RWPE1 (cell line): ENCODE measurements around the gene CRCP.
"Not testable (repeated sequence)": the region's sequence is repeated elsewhere in the genome, so short reads cannot be mapped to it uniquely, and the experiment has no call there.

Experiments used
- CTCF ChIA-PET: fragments of 350-600 bp; sonication (Branson Sonifier 250); formaldehyde crosslinking; extraction: SDS; loops from one replicate; lab custom pipeline; 2021; lab: Yijun Ruan, JAX
- POLR2A ChIA-PET: fragments of 400-600 bp; formaldehyde crosslinking; extraction: SDS; loops from one replicate; lab custom pipeline; 2020; ENCODE audit warnings: antibody characterized with exemption; ENCODE audit not compliant: low non-redundant PET; lab: Yijun Ruan, JAX
- DNase-seq: peaks from one replicate; pipeline ENCODE4 v3.0.0; 2012; ENCODE audit warnings: low spot score
- H3K27ac ChIP-seq: fragments of 450-650 bp; 2 replicates; pipeline ENCODE4 v1.5.1; 2017
- TF ChIP-seq, protein P1 (sequence below): fragments of 450-650 bp; conservative IDR thresholded peaks from 2 replicates; pipeline ENCODE4 v1.5.1; 2017; ENCODE audit warnings: low read depth, mild to moderate bottlenecking

CRCP gene

DNA sequence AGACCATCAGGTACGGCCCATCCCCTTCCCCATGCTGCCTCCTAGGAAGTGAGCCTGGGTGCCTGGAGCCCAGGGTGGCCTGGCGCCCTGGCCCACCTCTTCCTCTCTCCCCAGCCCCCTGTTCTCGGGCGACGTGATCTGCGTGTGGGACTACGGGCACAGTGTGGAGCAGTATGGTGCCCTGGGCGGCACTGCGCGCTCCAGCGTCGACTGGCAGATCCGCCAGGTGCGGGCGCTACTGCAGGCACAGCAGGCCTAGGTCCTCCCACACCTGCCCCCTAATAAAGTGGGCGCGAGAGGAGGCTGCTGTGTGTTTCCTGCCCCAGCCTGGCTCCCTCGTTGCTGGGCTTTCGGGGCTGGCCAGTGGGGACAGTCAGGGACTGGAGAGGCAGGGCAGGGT, 22.0 kb upstream of the CRCP start:
- ChIA-PET POLR2A (interaction anchor here (0.8 kb wide), 1 partner anchor 112 kb away, joined by 8 read pairs; no protein-coding TSS in a partner anchor), CTCF (no interaction called here)

DNA sequence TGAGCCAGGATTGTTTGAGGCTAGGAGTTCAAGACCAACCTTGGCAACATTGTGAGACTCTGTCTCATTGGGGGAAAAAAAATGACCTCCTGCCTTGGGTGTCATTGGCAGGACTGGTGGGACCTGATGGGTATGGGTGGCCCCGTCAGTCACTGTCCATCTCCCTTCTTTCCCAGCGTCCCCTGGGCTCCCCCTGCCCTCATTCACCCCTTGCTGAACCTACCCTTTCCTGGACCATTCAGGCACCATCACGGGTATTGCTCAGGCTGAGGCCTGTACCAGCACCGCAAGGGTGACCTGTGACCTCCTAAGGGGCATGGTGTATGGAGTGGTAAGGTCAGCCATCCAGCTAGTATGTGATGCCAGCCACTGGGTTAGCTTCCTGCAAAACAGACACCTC, 19.6 kb upstream of the CRCP start:
- ChIA-PET POLR2A (interaction anchor here (0.6 kb wide), 2 partner anchors 20 to 136 kb away, joined by 3 to 8 read pairs; no protein-coding TSS in a partner anchor), CTCF (interaction anchor here (1.0 kb wide), 1 partner anchor 11 kb away, joined by 3 read pairs; no protein-coding TSS in a partner anchor)
- DNase-seq = no peak
- peak overlapping the region; percentile 11; the same call in 1 of the 2 replicates for H3K27ac ChIP-seq
- TF ChIP-seq, protein P1, sequence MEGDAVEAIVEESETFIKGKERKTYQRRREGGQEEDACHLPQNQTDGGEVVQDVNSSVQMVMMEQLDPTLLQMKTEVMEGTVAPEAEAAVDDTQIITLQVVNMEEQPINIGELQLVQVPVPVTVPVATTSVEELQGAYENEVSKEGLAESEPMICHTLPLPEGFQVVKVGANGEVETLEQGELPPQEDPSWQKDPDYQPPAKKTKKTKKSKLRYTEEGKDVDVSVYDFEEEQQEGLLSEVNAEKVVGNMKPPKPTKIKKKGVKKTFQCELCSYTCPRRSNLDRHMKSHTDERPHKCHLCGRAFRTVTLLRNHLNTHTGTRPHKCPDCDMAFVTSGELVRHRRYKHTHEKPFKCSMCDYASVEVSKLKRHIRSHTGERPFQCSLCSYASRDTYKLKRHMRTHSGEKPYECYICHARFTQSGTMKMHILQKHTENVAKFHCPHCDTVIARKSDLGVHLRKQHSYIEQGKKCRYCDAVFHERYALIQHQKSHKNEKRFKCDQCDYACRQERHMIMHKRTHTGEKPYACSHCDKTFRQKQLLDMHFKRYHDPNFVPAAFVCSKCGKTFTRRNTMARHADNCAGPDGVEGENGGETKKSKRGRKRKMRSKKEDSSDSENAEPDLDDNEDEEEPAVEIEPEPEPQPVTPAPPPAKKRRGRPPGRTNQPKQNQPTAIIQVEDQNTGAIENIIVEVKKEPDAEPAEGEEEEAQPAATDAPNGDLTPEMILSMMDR = no peak

More for the DNA sequence above, 22.0 kb upstream of the CRCP start:
- no peak for DNase-seq
- H3K27ac ChIP-seq = peak overlapping the region; percentile 24; the same call in 1 of the 2 replicates
- TF ChIP-seq, protein P1 = no peak

DNA sequence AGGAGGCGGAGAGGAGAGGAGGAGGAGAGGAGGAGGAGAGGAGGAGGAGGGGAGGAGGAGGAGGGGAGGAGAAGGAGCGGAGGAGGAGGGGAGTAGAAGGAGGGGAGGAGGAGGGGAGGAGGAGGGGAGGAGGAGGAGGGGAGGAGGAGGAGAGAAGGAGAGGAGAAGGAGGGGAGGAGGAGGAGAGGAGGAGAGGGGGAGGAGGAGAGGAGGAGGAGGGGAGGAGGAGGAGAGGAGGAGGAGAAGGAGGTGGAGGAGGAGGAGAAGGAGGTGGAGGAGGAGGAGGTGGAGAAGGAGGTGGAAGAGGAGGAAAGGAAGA, 15.5 kb upstream of the CRCP start:
- no peak for DNase-seq
- TF ChIP-seq, protein P1 = no peak
- ChIA-PET POLR2A (no interaction called here), CTCF (no interaction called here)
- peak overlapping the region; percentile 93 for H3K27ac ChIP-seq

DNA sequence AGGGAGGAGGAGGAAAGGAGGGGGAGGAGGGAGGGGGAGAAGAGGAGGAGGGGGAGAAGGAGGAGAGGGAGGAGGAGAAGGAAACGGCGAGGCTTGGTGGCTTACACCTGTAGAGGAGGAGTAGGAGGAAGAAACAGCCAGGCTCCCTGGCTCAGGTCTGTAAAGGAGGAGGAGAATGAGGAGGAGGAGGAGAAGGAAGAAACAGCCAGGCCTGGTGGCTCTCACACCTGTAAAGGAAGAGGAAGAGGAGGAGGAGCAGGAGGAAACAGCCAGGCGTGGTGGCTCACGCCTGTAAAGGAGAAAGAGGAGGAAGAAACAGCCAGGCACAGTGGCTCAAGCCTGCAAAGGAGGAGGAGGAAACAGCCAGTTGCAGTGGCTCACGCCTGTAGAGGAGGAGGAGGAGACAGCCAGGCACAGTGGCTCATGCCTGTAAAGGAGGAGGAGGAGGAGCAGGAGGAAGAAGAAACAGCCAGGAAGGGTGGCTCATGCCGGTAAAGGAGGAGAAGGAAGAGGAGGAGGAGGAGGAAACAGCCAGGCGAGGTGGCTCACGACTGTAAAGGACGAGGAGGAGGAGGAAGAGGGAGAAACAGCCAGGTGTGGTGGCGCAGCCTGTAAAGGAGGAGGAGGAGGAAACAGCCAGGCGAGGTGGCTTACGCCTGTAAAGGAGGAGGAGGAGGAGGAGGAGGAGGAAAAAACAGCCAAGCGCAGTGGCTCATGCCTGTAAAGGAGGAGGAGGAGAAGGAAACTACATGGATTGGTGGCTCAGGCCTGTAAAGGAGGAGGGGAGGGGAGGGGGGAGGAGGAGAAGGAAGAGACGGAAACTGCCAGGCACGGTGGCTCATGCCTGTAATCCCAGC, 14.9 kb upstream of the CRCP start:
- CTCF ChIA-PET = interaction anchor here (0.7 kb wide), 1 partner anchor 144 kb away, joined by 3 read pairs; no protein-coding TSS in a partner anchor
- POLR2A ChIA-PET = no interaction called here
- DNase-seq = peak; percentile 38
- H3K27ac ChIP-seq = peak overlapping the region; percentile 93
- TF ChIP-seq, protein P1 = no peak

DNA sequence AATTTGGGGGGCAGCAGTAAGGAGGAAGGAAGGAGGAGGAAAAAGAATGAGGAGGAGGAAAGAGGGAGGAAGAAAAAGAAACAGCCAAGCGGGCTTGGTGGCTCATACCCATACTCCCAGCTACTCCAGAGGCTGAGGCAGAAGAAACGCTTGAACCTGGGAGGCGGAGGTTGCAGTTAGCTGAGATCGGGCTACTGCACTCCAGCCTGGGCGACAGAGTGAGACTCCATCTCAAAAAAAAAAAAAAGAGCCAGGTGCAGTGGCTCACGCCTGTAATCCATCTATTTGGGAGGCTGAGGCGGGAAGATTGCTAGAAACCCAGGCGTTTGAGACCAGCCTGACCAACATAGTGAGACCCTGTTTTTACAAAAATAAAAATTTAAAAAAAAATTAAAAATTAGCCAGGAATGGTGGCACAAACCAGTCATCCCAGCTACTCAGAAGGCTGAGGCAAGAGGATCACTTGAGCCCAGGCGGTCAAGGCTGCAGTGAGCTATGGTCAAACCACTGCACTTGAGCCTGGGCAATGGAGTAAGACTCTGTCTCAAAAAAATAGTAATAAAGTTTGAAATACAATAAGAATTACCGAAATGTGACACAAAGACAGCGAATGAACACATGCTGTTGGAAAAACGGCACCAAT, 14.1 kb upstream of the CRCP start:
- ChIA-PET CTCF (interaction anchor here (0.7 kb wide), 1 partner anchor 145 kb away, joined by 3 read pairs; no protein-coding TSS in a partner anchor), POLR2A (no interaction called here)
- TF ChIP-seq, protein P1 = no peak
- peak overlapping the region; percentile 93 for H3K27ac ChIP-seq
- DNase-seq = no peak

DNA sequence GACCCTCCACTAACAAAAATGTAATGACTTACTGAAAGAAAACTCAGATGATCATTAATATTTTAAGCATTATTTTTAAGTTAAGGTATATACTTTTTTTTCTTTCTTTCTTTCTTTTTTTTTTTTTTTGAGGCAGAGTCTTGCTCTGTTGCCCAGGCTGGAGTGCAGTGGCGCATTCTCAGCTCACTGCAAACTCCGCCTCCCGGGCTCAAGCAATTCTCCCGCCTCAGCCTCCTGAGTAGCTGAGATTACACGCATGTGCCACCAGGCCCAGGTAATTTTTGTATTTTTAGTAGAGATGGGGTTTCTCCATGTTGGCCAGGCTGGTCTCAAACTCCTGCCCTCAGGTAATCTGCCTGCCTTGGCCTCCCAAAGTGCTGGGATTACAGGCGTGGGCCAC, 12.5 kb upstream of the CRCP start:
- CTCF ChIA-PET, DNase-seq, POLR2A ChIA-PET: not testable (repeated sequence)
- H3K27ac ChIP-seq = peak overlapping the region; percentile 93

DNA sequence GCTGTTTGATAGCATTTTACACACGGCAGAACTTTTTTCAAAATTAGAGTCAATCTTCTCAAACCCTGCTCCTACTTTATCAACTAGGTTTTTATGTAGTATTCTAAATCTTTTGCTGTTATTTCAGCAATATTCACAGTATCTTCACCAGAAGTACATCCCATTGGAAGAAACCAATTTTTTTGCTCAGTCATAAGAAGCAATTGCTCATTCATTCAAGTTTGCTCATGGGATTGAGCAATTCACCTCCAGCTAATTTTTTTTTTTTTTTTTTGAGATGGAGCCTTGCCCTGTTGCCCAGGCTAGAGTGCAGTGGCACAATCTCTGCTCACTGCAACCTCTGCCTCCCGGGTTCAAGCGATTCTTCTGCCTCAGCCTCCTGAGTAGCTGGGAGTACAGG, 10.7 kb upstream of the CRCP start:
- CTCF ChIA-PET, POLR2A ChIA-PET: not testable (repeated sequence)
- H3K27ac ChIP-seq = peak overlapping the region; percentile 41
- DNase-seq = peak; percentile 15
